Chondrocyte (in vitro differentiated cells): Measurements from ENCODE around the gene SWSAP1. TPM values are rescaled to one million over a fixed set of nuclear protein-coding genes. Genes with fewer than 3 reads are reported as not detected.
A peak's percentile ranks its signal among the peaks of the same experiment; 100 is the strongest.
"Not testable (repeated sequence)": the region's sequence is repeated elsewhere in the genome, so short reads cannot be mapped to it uniquely, and the experiment has no call there.

Source experiments
- DNase-seq: peaks from one replicate; pipeline ENCODE4 v3.0.0; 2021; ENCODE audit warnings: mixed read lengths, low spot score
- H3K27ac Mint-ChIP-seq: one replicate; pipeline ENCODE4 v1.8.0; 2021; ENCODE audit warnings: mild to moderate bottlenecking, moderate library complexity, mixed read lengths; ENCODE audit not compliant: unreplicated experiment
- H3K27me3 Mint-ChIP-seq: 2 replicates; pipeline ENCODE4 v1.8.0; 2021; ENCODE audit warnings: low read depth, mixed read lengths
- H3K36me3 Mint-ChIP-seq: 2 replicates; pipeline ENCODE4 v1.8.0; 2021; ENCODE audit warnings: low read depth, mixed read lengths
- H3K4me1 Mint-ChIP-seq: 2 replicates; pipeline ENCODE4 v1.8.0; 2021; ENCODE audit warnings: low read depth, mild to moderate bottlenecking, mixed read lengths
- H3K4me3 Mint-ChIP-seq: one replicate; pipeline ENCODE4 v1.8.0; 2021; ENCODE audit warnings: mild to moderate bottlenecking, moderate library complexity, mixed read lengths; ENCODE audit not compliant: unreplicated experiment
- H3K9me3 Mint-ChIP-seq: 2 replicates; pipeline ENCODE4 v1.8.0; 2021; ENCODE audit warnings: low read depth, mixed read lengths
- CTCF ChIP-seq: fragments of 200-600 bp; sonication (generic); IDR thresholded peaks from 2 replicates; pipeline ENCODE4 v1.5.0; 2021; ENCODE audit warnings: antibody characterized with exemption, mild to moderate bottlenecking, moderate library complexity
- total RNA-seq: library from RNA; stranded (reverse); gene quantifications from 3 replicates; pipeline ENCODE4 v1.2.1, GENCODE V29; 2021

The SWSAP1 gene
- total RNA-seq, 1 donor from 2014 or later, result 1.1 TPM

GRCh38 chr19:11332822-11333221 is 41.6 kb upstream of the SWSAP1 start:
- Mint-ChIP-seq H3K4me1 (no peaks in the 10 kb centered on the region), H3K4me3 (no peak overlapping the region), H3K9me3 (no peaks in the 10 kb centered on the region), H3K36me3 (peaks cover 10% of the 10 kb centered on the region), H3K27ac (no peak overlapping the region), H3K27me3 (no peaks in the 10 kb centered on the region)
- TF ChIP-seq CTCF, result no peak
- DNase-seq, result no peak

GRCh38 chr19:11333838-11334237 is 40.6 kb upstream of the SWSAP1 start:
- H3K36me3 Mint-ChIP-seq, result peaks cover 10% of the 10 kb centered on the region
- not testable (repeated sequence) for H3K4me3 Mint-ChIP-seq, H3K27ac Mint-ChIP-seq, H3K4me1 Mint-ChIP-seq, H3K27me3 Mint-ChIP-seq, DNase-seq, H3K9me3 Mint-ChIP-seq

- TF ChIP-seq CTCF, result no peak
- Mint-ChIP-seq H3K27me3 (no peaks in the 10 kb centered on the region), H3K36me3 (peaks cover 8% of the 10 kb centered on the region), H3K4me1 (peaks cover 9% of the 10 kb centered on the region), H3K4me3 (no peak overlapping the region), H3K9me3 (no peaks in the 10 kb centered on the region), H3K27ac (no peak overlapping the region)
- no peak for DNase-seq
Measured at GRCh38 chr19:11335449-11336146, 38.9 kb upstream of the SWSAP1 start.

- no peak for DNase-seq
- TF ChIP-seq CTCF, result no peak
- Mint-ChIP-seq H3K36me3 (peaks cover 8% of the 10 kb centered on the region), H3K27ac (no peak overlapping the region), H3K27me3 (no peaks in the 10 kb centered on the region), H3K4me1 (peaks cover 9% of the 10 kb centered on the region), H3K9me3 (no peaks in the 10 kb centered on the region), H3K4me3 (no peak overlapping the region)
Measured at GRCh38 chr19:11337080-11337479, 37.4 kb upstream of the SWSAP1 start.

GRCh38 chr19:11338121-11338520 is 36.3 kb upstream of the SWSAP1 start:
- no peak overlapping the region for H3K4me3 Mint-ChIP-seq
- no peaks in the 10 kb centered on the region for H3K9me3 Mint-ChIP-seq
- no peak for DNase-seq
- H3K36me3 Mint-ChIP-seq, result peaks cover 8% of the 10 kb centered on the region
- H3K27ac Mint-ChIP-seq, result no peak overlapping the region
- H3K4me1 Mint-ChIP-seq, result peaks cover 9% of the 10 kb centered on the region
- no peaks in the 10 kb centered on the region for H3K27me3 Mint-ChIP-seq
- TF ChIP-seq CTCF, result no peak

GRCh38 chr19:11338569-11339253 is 35.8 kb upstream of the SWSAP1 start:
- Mint-ChIP-seq H3K36me3 (peaks cover 8% of the 10 kb centered on the region), H3K27me3 (no peaks in the 10 kb centered on the region), H3K4me3 (peak overlapping the region; percentile 72), H3K27ac (no peak overlapping the region), H3K4me1 (peaks cover 9% of the 10 kb centered on the region), H3K9me3 (no peaks in the 10 kb centered on the region)
- no peak for DNase-seq
- no peak for TF ChIP-seq CTCF
